ENCODE measurements around the gene COL27A1. TPM values are rescaled to one million over a fixed set of nuclear protein-coding genes. Genes with fewer than 3 reads are reported as not detected.

COL27A1 gene
- total and polyA plus RNA-seq, 2 donors from 2014 or later: 13.6 to 45.6 TPM

DNA sequence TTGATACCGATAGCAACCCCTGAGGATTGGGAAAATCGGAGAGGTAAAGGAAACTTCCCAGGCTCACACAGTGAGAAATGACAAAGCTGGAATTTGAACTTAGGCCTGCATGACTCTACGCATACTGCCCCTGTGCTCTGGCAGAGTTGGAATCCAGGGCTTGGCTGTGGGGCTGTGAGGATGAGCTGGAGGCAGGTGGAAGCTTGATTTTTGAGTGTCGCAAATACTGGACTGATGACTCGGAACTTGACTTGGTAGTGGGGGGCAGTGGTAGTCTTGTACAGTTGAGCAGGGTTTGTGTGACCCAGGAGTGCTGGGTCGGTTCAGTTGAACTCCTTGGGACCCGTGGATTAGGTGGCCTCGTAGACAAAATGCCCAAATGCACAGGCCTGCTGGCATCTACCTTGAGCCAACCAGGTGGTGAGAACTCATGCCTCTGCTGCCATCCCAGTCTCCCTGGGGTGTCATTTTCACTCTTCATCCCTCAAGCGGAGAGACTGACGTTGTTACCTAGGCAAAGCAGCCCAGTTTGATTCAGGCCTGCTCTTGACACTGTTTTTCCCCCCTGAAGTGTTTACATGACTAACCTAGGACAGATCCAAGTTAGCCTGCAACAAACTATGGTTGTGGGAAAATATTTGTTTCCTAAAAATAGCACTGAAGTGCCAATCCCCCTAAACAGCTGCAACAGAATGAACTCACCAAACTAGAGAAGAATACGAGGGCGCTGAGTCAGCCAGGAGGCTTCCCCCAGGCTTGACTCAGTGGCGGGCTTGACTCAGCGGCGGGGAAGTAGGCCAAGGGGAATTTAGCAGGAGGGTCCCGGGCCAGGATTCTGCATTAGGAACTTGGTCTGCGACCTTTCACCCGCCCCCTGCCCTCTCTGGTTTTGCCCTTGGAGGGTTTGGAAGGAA lies 121.8 kb downstream of the COL27A1 start:
- no peaks in the 10 kb centered on the region for H3K4me1 ChIP-seq (ENCODE audit: control insufficient read depth in 2 of 3, insufficient read depth in 2 of 3, low read depth in 1 of 3, low read length in 3 of 3)
- peaks cover 0 to 4% (median 2%) of the 10 kb centered on the region in 3 donors for H3K36me3 ChIP-seq (ENCODE audit: control insufficient read depth in 2 of 3, insufficient read depth in 3 of 3, low read length in 3 of 3)
- TF ChIP-seq, protein P1, sequence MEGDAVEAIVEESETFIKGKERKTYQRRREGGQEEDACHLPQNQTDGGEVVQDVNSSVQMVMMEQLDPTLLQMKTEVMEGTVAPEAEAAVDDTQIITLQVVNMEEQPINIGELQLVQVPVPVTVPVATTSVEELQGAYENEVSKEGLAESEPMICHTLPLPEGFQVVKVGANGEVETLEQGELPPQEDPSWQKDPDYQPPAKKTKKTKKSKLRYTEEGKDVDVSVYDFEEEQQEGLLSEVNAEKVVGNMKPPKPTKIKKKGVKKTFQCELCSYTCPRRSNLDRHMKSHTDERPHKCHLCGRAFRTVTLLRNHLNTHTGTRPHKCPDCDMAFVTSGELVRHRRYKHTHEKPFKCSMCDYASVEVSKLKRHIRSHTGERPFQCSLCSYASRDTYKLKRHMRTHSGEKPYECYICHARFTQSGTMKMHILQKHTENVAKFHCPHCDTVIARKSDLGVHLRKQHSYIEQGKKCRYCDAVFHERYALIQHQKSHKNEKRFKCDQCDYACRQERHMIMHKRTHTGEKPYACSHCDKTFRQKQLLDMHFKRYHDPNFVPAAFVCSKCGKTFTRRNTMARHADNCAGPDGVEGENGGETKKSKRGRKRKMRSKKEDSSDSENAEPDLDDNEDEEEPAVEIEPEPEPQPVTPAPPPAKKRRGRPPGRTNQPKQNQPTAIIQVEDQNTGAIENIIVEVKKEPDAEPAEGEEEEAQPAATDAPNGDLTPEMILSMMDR (IDR thresholded peaks at IDR 0.05; ENCODE audit: borderline replicate concordance, extremely low read depth, insufficient read depth): no peak
- intact Hi-C loops (cut with DNase I): no loop called here
- no peak overlapping the region for H3K4me3 ChIP-seq (ENCODE audit: low read length in 3 of 3)
- DNase-seq: peak in 2 of 5 donors; percentile 15 to 48
- H3K9ac ChIP-seq (ENCODE audit: low read length in 3 of 3): no peak overlapping the region
- no peaks in the 10 kb centered on the region for H3K27me3 ChIP-seq (ENCODE audit: control insufficient read depth, insufficient read depth, low read length)
- no peak for FAIRE-seq
- no peak overlapping the region for H3K27ac ChIP-seq (ENCODE audit: low read depth in 2 of 2, low read length in 2 of 2)
- H3K9me3 ChIP-seq (ENCODE audit: control insufficient read depth in 2 of 3, insufficient read depth in 1 of 3, low read length in 3 of 3): no peaks in the 10 kb centered on the region

DNA sequence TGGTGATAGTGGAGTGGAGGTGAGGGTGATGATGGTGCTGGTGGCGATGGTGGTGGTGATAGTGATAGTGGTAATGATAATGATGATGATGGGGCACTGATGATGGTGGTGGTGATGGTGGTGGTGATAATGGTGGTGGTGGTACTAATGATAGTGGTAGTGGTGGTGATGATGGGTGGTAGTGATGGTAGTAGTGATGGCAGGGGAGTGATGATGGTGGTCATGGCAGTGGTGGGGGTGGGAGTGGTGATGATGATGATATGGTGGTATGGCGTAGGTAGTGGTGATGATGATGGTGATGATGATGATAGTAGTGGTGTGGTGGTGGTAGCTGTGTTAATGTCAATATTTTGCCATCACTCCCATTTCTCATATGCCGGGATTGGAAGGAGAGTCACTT lies 123.0 kb downstream of the COL27A1 start:
- Histone ChIP-seq H3K4me1 (ENCODE audit: control insufficient read depth in 2 of 3, insufficient read depth in 2 of 3, low read depth in 1 of 3, low read length in 3 of 3) (no peaks in the 10 kb centered on the region), H3K9me3 (ENCODE audit: control insufficient read depth in 2 of 3, insufficient read depth in 1 of 3, low read length in 3 of 3) (no peaks in the 10 kb centered on the region), H3K27ac (ENCODE audit: low read depth in 2 of 2, low read length in 2 of 2) (no peak overlapping the region), H3K4me3 (ENCODE audit: low read length in 3 of 3) (no peak overlapping the region), H3K36me3 (ENCODE audit: control insufficient read depth in 2 of 3, insufficient read depth in 3 of 3, low read length in 3 of 3) (peaks cover 0 to 4% (median 2%) of the 10 kb centered on the region in 3 donors), H3K9ac (ENCODE audit: low read length in 3 of 3) (no peak overlapping the region), H3K27me3 (ENCODE audit: control insufficient read depth, insufficient read depth, low read length) (no peaks in the 10 kb centered on the region)
- FAIRE-seq: no peak
- intact Hi-C loops (cut with DNase I): no loop called here
- DNase-seq: no peak
- TF ChIP-seq, protein P1 (IDR thresholded peaks at IDR 0.05; ENCODE audit: borderline replicate concordance, extremely low read depth, insufficient read depth): no peak

GRCh38 chr9:114278881-114279570 lies 123.7 kb downstream of the COL27A1 start:
- DNase-seq (peak in 2 of 5 donors; percentile 28 to 83), FAIRE-seq (no peak)
- Histone ChIP-seq H3K27ac (ENCODE audit: low read depth in 2 of 2, low read length in 2 of 2) (no peak overlapping the region), H3K4me3 (ENCODE audit: low read length in 3 of 3) (no peak overlapping the region), H3K36me3 (ENCODE audit: control insufficient read depth in 2 of 3, insufficient read depth in 3 of 3, low read length in 3 of 3) (peaks cover 0 to 4% (median 2%) of the 10 kb centered on the region in 3 donors), H3K27me3 (ENCODE audit: control insufficient read depth, insufficient read depth, low read length) (no peaks in the 10 kb centered on the region), H3K4me1 (ENCODE audit: control insufficient read depth in 2 of 3, insufficient read depth in 2 of 3, low read depth in 1 of 3, low read length in 3 of 3) (no peaks in the 10 kb centered on the region), H3K9ac (ENCODE audit: low read length in 3 of 3) (no peak overlapping the region), H3K9me3 (ENCODE audit: control insufficient read depth in 2 of 3, insufficient read depth in 1 of 3, low read length in 3 of 3) (no peaks in the 10 kb centered on the region)
- TF ChIP-seq, protein P1 (IDR thresholded peaks at IDR 0.05; ENCODE audit: borderline replicate concordance, extremely low read depth, insufficient read depth): no peak
- intact Hi-C loops (cut with DNase I): no loop called here

Data from kidney (tissue), 14 donors.